Endothelial cell of umbilical vein (primary cell): ENCODE data around the gene PTPN3.

ENCODE experiments used
- EZH2 ChIP-seq: IDR thresholded peaks from 2 replicates; pipeline ENCODE4 v1.6.1; 2012; ENCODE audit warnings: borderline replicate concordance, low read depth, mild to moderate bottlenecking, moderate library complexity, low read length, inconsistent platforms; ENCODE audit not compliant: severe bottlenecking
- FOS ChIP-seq: IDR thresholded peaks from 2 replicates; pipeline ENCODE4 v1.6.1; 2011; ENCODE audit warnings: mild to moderate bottlenecking, low read length, moderate library complexity, borderline replicate concordance; ENCODE audit not compliant: insufficient read depth
- JUN ChIP-seq: IDR thresholded peaks from 2 replicates; pipeline ENCODE4 v1.6.1; 2011; ENCODE audit warnings: borderline replicate concordance, low read depth; ENCODE audit not compliant: insufficient read length, insufficient read depth
- MYC ChIP-seq: IDR thresholded peaks from one replicate; pipeline ENCODE4 v1.6.1; 2011; ENCODE audit warnings: mild to moderate bottlenecking, low read depth, low read length
- POLR2A ChIP-seq: IDR thresholded peaks from 2 replicates; pipeline ENCODE4 v1.6.1; 2012; ENCODE audit warnings: low read depth, mild to moderate bottlenecking, control low read depth, low read length
- POLR2AphosphoS5 ChIP-seq: IDR thresholded peaks from 2 replicates; pipeline ENCODE4 v1.6.1; 2012; ENCODE audit warnings: low read depth, mild to moderate bottlenecking, control low read depth, low read length, moderate library complexity; ENCODE audit not compliant: insufficient read depth
- TF ChIP-seq, protein P1 (sequence below), 2 donors: IDR thresholded peaks; 1 replicate in 1 of 2; 2 replicates in 1 of 2; pipeline ENCODE4 v1.5.1; 2011; ENCODE audit warnings: low read length in 2 of 2, mild to moderate bottlenecking in 2 of 2, moderate library complexity in 2 of 2, control low read depth in 1 of 2, inconsistent platforms in 1 of 2, low read depth in 1 of 2; ENCODE audit not compliant: insufficient read depth in 1 of 2; ENCODE audit errors: extremely low read depth in 1 of 2
- TF ChIP-seq, protein P2 (sequence below): IDR thresholded peaks from 2 replicates; pipeline ENCODE4 v1.6.1; 2011; ENCODE audit not compliant: insufficient read depth, insufficient read length

DNA sequence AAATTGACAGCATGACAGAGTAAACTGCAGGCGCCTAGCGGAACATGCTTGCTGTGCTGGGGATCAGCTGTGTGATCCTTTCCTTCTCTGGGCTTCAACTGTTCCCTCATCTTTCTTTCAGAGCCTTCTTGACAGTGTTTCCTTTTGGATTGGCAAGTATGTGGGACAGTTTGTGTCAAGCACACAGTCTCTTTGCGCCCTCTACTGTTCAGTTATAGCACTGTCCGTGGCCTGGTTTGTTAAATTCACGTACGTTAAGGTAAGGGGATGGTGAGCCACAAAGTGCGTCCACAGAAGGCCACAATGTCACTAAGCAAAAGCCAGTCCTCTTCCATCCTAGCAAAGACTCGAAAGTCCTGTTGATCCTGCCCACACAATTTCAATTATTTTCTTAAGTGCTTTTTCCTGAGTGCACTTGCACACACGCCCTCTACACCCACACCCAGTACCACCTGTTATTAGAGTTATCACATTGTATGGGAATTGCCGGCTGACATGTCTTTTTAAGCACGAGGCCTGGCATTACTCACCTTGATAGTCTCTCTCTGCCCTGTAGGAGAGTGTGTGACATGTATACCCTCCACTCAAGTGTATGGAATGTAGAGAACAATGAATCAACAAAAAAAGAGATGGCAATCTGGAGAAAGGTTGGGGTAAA lies 22.5 kb upstream of the PTPN3 start:
- no peak for TF ChIP-seq MYC
- TF ChIP-seq, protein P1, sequence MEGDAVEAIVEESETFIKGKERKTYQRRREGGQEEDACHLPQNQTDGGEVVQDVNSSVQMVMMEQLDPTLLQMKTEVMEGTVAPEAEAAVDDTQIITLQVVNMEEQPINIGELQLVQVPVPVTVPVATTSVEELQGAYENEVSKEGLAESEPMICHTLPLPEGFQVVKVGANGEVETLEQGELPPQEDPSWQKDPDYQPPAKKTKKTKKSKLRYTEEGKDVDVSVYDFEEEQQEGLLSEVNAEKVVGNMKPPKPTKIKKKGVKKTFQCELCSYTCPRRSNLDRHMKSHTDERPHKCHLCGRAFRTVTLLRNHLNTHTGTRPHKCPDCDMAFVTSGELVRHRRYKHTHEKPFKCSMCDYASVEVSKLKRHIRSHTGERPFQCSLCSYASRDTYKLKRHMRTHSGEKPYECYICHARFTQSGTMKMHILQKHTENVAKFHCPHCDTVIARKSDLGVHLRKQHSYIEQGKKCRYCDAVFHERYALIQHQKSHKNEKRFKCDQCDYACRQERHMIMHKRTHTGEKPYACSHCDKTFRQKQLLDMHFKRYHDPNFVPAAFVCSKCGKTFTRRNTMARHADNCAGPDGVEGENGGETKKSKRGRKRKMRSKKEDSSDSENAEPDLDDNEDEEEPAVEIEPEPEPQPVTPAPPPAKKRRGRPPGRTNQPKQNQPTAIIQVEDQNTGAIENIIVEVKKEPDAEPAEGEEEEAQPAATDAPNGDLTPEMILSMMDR (IDR thresholded peaks at IDR 0.05; ENCODE audit: extremely low read depth in 1 of 2, insufficient read depth in 1 of 2, low read depth in 1 of 2, low read length in 2 of 2) = peak; percentile 81 to 83
- TF ChIP-seq POLR2AphosphoS5 = no peak
- no peak for TF ChIP-seq FOS
- TF ChIP-seq, protein P2, sequence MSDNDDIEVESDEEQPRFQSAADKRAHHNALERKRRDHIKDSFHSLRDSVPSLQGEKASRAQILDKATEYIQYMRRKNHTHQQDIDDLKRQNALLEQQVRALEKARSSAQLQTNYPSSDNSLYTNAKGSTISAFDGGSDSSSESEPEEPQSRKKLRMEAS = no peak
- no peak for TF ChIP-seq POLR2A
- TF ChIP-seq EZH2 = no peak
- no peak for TF ChIP-seq JUN
